GM21526 (cell line): ENCODE measurements around the gene VGLL2.

ENCODE experiments used
- ATAC-seq: cut with Tn5 transposase; IDR thresholded peaks from one replicate; pipeline ENCODE4 v1.9.1; 2021; ENCODE audit warnings: moderate library complexity; ENCODE audit not compliant: unreplicated experiment, low FRiP score

The VGLL2 gene

DNA sequence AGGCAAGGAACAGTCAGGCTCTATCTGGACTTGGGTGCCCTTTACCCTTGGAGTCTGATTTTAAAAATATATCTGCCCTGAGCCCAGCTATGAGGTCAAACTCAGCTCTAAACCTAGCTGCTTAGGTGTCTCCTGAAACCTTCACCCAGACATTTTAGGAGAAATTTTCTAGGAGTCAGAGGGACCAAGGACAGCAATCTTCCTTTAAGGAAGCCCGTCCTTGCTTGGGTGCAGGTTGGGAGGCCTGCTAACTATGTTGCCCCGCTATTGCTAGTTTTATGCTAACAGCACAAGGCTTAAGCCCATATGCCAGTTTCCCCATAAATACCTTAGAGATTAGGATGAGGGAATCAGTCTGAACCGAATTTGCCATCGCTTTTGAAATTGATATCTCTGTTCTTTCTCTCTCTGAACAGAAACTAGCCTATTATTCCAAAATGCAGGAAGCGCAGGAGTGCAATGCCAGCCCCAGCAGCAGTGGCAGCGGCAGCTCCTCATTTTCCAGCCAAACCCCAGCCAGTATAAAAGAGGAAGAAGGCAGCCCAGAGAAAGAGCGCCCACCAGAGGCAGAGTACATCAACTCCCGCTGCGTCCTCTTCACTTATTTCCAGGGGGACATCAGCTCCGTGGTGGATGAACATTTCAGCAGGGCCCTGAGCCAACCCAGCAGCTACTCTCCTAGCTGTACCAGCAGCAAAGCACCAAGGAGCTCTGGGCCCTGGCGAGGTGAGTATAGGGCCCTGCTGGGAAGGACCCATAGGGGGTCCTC lies 2.6 kb downstream of the VGLL2 start:
- ATAC-seq, result no peak

DNA sequence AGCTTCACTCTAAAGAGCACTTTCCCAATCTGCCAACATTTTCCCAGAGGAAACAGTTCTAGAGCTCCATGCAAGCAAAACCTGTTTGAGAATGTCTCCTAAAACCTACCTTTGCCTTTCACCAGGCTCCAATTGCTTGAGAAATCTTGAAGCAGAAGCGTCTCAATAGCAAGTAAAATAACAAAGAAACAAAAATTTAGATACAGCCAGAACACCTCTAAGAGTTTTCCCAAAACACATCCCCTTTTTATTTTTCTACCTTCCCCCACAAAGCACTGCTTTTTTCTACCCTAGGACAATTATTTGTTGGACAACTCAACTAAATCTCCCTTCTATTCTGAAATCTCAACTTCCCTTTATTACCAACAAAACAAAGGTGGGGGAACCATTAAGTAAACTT lies 3.6 kb downstream of the VGLL2 start:
- no peak for ATAC-seq

DNA sequence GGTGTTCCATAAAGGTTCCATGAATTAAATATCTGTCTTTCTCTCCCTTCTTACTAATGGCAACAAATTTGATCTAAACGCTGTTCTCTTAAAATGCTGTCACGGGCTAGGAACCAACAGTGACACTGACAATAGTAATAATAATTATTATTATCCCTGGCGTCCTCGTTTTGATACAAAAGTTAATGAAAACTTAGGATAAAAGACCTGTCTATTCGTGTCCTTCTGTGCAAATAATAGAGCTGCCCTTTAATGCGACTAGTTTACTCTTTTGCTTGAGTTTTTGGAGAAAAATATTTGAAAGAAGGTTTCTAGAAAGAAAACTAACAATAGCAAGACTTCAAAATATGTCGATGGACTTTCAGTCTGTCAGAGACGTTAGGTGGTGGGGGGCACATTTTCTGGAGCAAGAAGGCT lies 4.3 kb downstream of the VGLL2 start:
- ATAC-seq, result no peak

DNA sequence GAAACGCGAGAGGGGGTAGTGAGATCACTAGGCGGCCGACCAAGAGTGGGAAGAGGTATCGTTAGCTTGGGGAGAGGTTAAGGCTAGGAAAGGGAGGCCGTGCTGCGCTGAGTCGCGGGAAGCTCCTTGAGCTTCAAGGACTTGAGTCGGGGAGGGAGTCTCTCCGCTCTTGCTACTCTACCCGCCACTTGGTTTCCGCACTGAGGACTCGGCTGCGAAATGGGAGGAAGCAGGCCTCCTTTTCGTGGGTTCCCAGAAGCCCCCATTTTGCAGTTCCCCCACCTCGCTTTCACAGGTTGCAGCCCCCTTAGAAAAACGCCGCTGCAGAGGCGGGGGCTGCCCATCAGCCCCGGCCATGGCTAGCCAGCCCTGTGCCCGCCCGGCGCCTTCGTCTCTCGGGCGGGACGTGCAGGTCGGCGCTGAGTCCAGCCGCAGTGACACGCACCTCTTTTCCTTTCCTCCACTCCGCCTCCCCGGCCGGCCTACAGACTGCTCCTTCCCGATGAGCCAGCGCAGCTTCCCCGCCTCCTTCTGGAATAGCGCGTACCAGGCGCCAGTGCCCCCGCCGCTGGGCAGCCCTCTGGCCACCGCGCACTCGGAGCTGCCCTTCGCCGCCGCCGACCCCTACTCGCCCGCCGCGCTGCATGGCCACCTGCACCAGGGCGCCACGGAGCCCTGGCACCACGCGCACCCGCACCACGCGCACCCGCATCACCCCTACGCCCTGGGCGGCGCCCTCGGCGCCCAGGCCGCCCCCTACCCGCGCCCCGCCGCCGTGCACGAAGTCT lies 4.9 kb downstream of the VGLL2 start:
- no peak for ATAC-seq

DNA sequence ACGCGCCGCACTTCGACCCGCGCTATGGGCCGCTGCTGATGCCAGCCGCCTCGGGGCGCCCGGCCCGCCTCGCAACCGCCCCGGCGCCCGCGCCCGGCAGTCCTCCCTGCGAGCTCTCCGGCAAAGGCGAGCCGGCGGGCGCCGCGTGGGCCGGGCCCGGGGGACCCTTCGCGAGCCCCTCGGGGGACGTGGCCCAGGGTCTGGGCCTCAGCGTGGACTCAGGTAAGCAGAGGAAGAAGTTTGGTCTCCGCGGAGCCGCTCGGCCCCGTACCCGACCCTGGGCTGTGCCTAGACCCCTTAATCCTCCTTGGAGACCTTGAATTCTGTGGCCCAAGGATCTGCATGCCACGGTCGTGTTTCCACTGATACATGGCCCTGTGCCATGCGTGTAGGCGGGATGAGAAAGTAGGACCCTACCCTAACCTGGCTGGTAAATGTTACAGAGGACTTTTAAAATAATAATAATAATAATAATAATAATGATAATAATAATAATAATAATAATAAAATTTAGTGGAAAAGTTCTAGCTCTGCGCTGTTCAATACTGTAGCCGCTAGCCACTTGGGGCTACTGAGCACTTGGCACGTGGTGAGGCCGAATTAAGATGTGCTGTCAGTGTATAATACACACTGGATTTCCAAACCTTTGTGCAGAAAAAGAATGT lies 5.6 kb downstream of the VGLL2 start:
- no peak for ATAC-seq

DNA sequence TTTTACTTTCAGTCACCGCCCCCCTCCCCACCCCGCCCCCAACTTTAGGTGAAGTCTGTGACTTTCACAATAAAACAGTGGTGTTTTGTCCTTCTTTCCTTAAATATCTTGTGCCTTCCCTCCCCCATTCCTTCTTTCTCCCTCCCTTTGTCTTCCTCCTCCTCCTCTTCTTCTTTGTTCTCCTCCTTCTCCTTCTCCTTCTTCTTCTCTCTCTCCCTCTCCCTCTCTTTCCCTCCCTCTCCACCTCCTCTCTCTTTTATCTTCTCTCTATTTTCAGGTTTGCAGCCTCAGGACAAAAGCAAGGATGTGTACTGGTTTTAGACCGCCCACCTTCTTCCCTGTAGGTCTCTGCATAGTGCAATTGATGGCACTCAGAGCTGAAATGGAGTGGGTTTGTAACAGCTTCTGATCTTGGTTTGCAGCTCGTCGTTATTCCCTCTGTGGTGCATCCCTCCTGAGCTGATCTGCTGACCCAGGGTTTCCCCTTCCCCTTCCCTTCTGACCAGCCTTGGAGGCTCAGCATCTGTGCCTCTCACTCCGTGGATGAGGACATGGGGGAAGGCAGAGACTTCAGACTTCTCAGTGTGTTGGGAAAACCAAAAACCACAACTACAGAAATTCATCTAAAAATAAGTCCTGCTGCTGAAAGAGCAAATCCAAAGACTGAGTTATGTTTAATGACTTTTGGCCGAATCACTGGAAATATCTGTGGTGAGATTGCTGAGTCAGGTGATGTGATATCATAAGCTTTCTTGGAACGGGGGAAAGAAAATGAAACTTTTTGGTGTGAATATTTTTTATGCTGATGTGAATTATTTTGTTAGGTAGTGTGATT lies 6.9 kb downstream of the VGLL2 start:
- no peak for ATAC-seq

DNA sequence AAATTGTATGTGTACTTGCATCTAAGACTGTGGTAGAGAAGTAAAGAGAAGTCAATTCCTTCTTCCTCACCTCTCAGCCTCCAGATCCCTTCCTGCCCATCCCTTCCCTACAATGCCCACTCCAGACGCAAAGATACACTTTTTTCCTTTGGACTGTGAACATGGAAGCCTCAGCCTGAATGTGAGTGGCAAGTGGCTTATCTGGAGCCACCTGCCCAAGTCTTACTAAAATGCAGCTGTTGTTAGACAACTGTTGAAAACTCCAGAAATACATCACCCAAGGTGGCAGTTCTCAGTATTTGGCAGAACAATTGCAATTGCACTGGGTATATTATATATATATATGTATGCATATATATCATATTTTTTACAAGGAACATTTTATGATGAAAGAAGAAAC lies 7.5 kb downstream of the VGLL2 start:
- ATAC-seq, result no peak

DNA sequence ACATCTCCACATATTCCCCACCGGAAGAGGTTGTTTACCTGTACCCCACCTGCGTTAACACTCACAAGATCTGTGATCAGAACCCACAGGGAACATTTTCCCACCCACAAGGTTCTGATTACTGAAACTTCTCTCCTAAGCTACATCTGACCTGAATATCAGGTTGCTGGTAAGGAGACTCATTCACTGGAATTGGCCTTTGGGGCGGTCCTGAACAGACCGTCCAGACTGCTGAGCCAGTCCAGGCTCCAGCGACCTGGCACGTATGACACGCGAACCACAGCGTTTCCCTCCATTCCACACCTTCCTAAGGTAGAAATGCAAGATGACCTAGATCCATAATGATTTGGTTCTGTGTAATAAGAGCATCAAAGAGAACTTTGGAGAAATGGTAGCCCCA lies 9.8 kb downstream of the VGLL2 start:
- no peak for ATAC-seq

DNA sequence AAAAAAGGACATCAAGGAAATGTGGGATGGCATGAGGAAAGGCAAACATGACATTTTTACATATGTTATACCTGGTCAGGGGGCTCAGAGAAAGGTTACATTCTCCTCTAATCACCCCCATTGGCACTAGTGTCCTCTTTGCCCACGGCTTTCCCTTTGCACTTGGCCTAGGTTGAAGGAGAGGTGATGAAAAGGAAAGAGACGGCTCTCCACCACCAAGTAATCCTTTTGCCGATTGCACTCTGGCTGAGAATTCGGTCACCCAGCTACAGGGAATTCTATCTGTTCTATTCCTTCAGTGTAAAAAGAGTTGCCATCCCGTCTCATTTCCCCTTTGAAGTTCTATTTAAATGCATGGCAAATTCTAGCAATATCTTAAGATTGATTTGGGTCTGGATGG lies 10.4 kb downstream of the VGLL2 start:
- ATAC-seq, result no peak

DNA sequence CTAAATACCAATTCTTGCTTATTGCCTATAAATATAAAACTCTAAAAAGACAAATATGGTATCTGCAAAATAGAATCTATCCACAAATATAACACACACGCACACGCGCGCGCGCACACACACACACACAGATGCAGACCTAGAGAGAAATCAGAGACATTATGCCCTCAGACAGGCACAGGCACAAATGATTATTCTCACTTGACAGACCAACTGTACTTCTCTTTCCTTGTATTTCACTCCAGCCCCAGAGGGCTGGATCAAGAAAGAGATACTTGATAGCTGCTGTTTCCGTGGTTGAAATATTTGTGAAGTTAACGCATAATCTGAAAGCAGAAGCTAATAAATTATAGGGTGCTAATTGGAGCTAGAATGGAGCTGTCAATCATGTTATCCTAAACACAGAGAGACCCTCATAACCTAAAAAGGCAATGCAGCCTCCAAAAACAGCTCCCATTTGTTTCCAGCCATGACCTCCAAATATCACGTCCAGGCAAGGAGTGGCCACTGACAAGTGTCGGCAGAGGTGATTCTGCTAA lies 11.5 kb downstream of the VGLL2 start:
- ATAC-seq, result no peak

DNA sequence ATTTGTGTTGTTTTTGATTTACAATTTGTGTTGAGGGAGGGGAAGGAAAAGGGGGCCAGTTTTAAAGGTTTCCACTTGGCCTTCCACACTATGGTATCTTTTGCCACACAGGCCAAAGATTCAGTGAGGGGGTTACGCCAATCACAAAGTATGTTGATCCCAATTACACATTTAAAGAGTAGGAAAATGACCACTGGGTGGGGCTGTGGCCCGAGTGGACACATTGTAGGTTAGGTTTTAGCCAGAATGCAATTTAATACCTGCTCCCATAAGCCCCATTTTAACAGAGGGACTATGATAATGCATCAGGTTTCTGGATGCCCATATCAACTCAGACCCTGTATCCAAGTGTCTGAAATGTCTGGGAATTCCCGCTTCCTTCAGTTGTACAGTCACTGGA lies 15.6 kb downstream of the VGLL2 start:
- no peak for ATAC-seq

DNA sequence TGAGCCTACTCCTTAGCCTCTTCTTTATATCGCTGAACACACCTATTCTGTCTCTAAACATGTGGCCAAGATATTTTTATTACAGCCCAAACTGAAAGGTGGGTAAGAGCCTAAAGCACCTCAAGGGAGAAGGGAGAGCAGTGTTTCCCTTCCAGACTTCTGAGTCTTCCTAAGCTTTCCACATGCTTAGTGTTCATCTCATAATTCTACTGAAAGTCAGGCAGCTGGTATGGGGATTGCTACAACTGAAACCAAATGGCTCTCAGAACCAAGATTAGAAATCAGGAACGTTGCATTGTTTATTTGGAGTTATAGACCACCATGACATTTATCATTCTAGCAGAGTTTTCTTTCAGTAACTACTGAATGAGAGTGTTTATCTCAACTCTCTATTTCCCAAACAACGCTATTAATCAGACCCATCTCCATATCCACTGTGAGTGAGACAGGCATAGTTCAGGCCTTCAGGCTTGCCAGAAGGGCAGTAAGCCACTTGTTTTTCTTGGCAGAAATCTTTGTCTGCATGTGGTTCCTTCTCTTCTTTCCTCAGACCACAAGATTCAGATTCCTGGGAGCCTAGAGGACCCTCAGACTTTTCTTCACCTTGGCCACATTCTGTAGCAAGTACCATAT lies 22.8 kb downstream of the VGLL2 start:
- no peak for ATAC-seq

DNA sequence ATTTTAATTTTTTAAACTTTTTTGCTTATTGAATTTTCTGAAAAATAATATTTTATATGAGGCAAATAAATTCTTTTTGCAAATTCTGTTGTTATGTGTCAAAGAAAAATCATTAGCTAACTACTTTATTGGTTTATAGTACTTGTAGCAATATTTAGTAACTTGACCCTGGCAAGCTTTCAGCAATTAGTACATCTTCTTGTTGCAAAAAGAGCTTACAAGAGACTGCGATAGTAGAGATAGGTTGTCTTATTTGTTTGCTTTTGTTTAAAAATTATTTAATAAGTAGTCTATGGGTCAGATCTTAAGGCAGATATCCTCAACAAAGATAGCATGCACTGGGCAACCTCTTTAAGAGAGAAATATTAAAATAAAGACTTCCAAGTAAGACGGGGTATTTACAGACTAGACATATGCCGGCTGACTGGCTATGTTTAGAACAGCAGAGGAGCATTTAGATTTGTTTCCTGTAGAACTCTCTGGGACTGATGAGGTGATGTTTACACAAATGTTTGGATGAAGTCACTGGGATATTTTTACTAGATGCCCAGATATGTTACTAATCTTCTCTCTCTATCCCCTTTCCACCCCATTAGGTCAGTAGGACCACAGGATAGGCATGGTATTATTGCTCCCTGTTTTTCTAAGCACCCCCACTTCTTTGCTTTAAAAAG lies 25.0 kb downstream of the VGLL2 start:
- ATAC-seq, result no peak

DNA sequence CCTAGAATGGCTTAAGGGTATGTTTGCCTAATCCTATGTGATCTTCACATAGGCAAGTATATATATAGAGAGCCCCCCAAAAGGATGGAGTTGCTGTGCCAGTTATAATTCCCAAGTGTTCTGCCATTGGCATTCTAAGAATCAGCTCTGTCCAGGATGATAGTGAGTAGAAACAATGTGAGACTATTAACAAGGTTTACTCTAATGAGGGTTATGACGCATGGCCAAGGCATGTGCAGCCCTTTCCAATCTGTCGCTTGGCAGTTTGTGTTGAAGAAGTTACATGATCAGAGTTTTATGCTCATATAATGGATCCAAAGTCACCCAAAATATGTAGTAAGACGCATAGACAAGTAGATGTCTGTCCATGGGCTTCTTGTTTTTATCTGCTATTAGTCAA lies 33.6 kb downstream of the VGLL2 start:
- no peak for ATAC-seq

DNA sequence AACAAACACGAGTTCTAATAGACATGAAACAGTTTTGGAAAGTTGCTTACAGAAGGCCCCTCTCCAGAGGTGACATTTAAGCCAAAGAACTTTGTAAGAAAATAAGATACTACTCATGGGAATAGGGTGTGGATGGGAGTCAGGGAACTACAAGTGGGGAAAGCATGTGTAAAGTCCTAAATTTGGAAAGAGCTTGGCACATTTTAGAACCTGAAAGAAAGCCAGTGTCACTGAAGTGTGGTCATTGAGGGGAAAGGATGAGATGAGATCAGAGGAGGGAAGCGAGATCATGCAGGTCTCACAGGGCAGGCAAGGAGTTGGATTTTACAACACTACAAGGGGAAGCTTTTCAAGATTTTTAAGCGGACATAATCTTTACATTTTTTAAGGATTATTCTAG lies 38.0 kb downstream of the VGLL2 start:
- no peak for ATAC-seq

DNA sequence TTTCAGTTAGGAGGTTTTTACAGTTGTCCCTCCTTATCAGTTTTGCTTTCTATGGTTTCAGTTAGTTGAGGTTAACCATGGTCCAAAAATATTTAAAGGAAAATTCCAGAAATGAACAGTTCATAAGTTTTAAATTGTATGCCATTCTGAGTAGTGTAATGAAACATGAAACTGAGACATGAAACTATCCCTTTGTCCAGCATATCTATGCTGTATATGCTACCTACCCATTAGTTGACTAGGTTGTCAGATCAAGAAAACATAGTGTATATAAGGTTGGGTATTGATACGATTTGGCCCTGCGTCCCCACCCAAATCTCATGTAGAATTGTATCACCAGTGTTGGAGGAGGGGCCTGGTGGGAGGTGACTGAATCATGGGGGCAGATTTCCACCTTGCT lies 39.1 kb downstream of the VGLL2 start:
- ATAC-seq, result peak; percentile 47

DNA sequence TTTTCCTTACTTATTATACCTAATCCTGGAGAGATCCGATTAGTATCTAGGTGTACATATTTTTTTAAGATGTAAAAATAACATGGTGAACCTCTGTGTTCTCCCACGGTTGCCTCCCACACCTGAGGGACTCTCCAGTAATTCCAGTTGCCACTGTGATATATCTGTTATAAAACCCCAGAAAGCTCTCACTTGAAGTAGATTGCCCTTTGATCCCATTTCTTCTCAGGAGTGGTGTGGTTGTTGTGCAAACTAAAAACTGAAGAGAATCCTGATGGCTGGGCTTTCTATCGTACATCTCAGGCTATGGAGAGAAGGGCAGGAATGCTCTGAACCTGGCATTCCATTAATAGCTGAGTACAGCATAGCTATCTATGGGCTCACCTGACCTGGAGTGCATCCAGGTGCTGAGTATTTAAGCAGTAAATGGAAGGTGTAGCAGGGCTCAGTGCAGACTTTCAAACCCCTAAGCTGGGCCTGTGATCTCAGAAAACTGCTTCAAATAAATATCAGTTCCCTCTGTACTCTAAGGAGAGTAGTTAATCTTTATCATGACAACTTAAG lies 41.0 kb downstream of the VGLL2 start:
- ATAC-seq, result no peak

DNA sequence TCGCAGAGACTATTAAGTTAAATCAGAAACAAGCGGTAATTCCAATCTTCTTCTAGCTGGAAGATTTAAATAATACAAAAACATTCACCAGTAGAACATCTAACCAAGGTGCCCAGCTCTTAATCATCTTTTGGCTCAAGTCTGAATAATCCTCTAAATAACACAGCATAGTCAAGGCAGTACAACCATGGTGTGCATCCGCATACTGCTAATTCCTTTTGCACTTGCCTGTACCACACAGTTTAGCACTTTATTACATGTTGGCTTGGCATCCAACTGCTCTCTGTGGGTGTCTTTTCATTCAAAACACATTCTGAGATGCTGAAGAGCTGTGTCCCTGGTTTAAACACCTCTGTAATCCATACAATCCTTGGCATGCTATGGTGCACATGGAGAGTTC lies 42.3 kb downstream of the VGLL2 start:
- ATAC-seq, result no peak

DNA sequence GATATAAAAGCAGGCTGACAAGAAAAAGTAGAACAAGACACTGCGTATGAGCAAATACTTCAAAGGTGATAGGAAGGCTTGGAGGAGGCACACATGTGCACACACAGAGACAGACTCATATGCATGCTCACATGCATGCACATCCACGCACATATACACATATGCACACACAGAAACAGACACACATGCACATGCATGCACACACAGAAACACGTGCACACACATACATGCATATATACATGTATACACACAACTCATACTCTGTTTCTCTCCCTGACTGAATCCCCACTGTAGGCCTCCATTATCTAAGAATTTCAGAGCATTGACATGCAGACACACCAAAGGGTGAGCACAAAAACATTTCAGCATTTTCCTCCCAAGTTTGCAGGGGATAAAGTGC lies 43.7 kb downstream of the VGLL2 start:
- ATAC-seq, result no peak
